Endothelial cell (in vitro differentiated cells): ENCODE results near the gene NHERF1. TPM values are rescaled to one million over a fixed set of nuclear protein-coding genes. Genes with fewer than 3 reads are reported as not detected.

Experiments
- DNase-seq: peaks from one replicate; pipeline ENCODE4 v3.0.0; 2021; ENCODE audit warnings: low spot score
- H3K27ac Mint-ChIP-seq: one replicate; pipeline ENCODE4 v1.8.0; 2021; ENCODE audit warnings: mixed read lengths, inconsistent platforms; ENCODE audit not compliant: unreplicated experiment
- H3K27me3 Mint-ChIP-seq: one replicate; pipeline ENCODE4 v1.8.0; 2021; ENCODE audit warnings: mild to moderate bottlenecking, moderate library complexity, mixed read lengths, inconsistent platforms; ENCODE audit not compliant: unreplicated experiment
- H3K36me3 Mint-ChIP-seq: one replicate; pipeline ENCODE4 v1.8.0; 2021; ENCODE audit warnings: mild to moderate bottlenecking, low read depth, mixed read lengths, inconsistent platforms; ENCODE audit not compliant: unreplicated experiment
- H3K4me1 Mint-ChIP-seq: one replicate; pipeline ENCODE4 v1.8.0; 2021; ENCODE audit warnings: mild to moderate bottlenecking, mixed read lengths, inconsistent platforms; ENCODE audit not compliant: unreplicated experiment
- H3K4me3 Mint-ChIP-seq: one replicate; pipeline ENCODE4 v1.8.0; 2021; ENCODE audit warnings: mild to moderate bottlenecking, mixed read lengths, inconsistent platforms; ENCODE audit not compliant: unreplicated experiment
- H3K9me3 Mint-ChIP-seq: one replicate; pipeline ENCODE4 v1.8.0; 2021; ENCODE audit warnings: mixed read lengths, inconsistent platforms; ENCODE audit not compliant: unreplicated experiment
- CTCF ChIP-seq: fragments of 200-600 bp; sonication (generic); IDR thresholded peaks from one replicate; pipeline ENCODE4 v1.5.0; 2021; ENCODE audit warnings: antibody characterized with exemption; ENCODE audit not compliant: unreplicated experiment
- total RNA-seq: library from RNA; stranded (reverse); fragmentation: NEBNext Ultra II Directional; extraction: Animal tissue kit (Norgen Biotek cat#: 25700); gene quantifications from one replicate; pipeline ENCODE4 v1.2.1, GENCODE V29; 2021; ENCODE audit not compliant: unreplicated experiment

The NHERF1 gene
- total RNA-seq, 1 donor from 2014 or later, result 30.5 TPM

- DNase-seq, result no peak
- peaks cover 14% of the 10 kb centered on the region for H3K36me3 Mint-ChIP-seq
- no peaks in the 10 kb centered on the region for H3K9me3 Mint-ChIP-seq
- no peak for TF ChIP-seq CTCF
- H3K27ac Mint-ChIP-seq, result peak overlapping the region; percentile 48
- H3K27me3 Mint-ChIP-seq, result peaks cover 18% of the 10 kb centered on the region
- H3K4me3 Mint-ChIP-seq, result no peak overlapping the region
- H3K4me1 Mint-ChIP-seq, result peaks cover 44% of the 10 kb centered on the region
These were observed 31.5 kb downstream of the NHERF1 start for GRCh38 chr17:74779948-74780400.

GRCh38 chr17:74780443-74781238, 32.2 kb downstream of the NHERF1 start:
- peak; percentile 29 for DNase-seq
- no peaks in the 10 kb centered on the region for H3K9me3 Mint-ChIP-seq
- H3K4me1 Mint-ChIP-seq, result peaks cover 39% of the 10 kb centered on the region
- peaks cover 13% of the 10 kb centered on the region for H3K36me3 Mint-ChIP-seq
- H3K27me3 Mint-ChIP-seq, result peaks cover 18% of the 10 kb centered on the region
- H3K4me3 Mint-ChIP-seq, result no peak overlapping the region
- no peak for TF ChIP-seq CTCF
- no peak overlapping the region for H3K27ac Mint-ChIP-seq

GRCh38 chr17:74782571-74782970, 34.1 kb downstream of the NHERF1 start:
- no peak overlapping the region for H3K4me3 Mint-ChIP-seq
- DNase-seq, result no peak
- H3K9me3 Mint-ChIP-seq, result no peaks in the 10 kb centered on the region
- peaks cover 21% of the 10 kb centered on the region for H3K36me3 Mint-ChIP-seq
- H3K27me3 Mint-ChIP-seq, result peaks cover 7% of the 10 kb centered on the region
- TF ChIP-seq CTCF, result no peak
- no peak overlapping the region for H3K27ac Mint-ChIP-seq
- peaks cover 31% of the 10 kb centered on the region for H3K4me1 Mint-ChIP-seq

- no peak overlapping the region for H3K27ac Mint-ChIP-seq
- peak overlapping the region; percentile 56 for H3K4me3 Mint-ChIP-seq
- DNase-seq, result no peak
- peaks cover 7% of the 10 kb centered on the region for H3K27me3 Mint-ChIP-seq
- H3K9me3 Mint-ChIP-seq, result no peaks in the 10 kb centered on the region
- TF ChIP-seq CTCF, result no peak
- peaks cover 26% of the 10 kb centered on the region for H3K36me3 Mint-ChIP-seq
- H3K4me1 Mint-ChIP-seq, result peaks cover 20% of the 10 kb centered on the region
These were observed 35.8 kb downstream of the NHERF1 start for GRCh38 chr17:74784125-74784810.
